ENCODE data around the gene SUCLG2. TPM values are rescaled to one million over a fixed set of nuclear protein-coding genes. Genes with fewer than 3 reads are reported as not detected.

Gene SUCLG2
- total and polyA plus RNA-seq, 2 of the 4 experiments (the other 2 are of a cell fraction), result 26.8 to 34.6 TPM

- Histone ChIP-seq H2BK120ac (ENCODE audit: low read depth, low read length) (no peak overlapping the region), H4K8ac (ENCODE audit: low read depth in 2 of 2, low read length in 2 of 2) (no peak overlapping the region), H4K20me1 (ENCODE audit: insufficient read depth, low read length) (no peaks in the 10 kb centered on the region), H3K9me3 (ENCODE audit: control insufficient read depth, insufficient read depth, low read length) (no peaks in the 10 kb centered on the region), H3K79me1 (ENCODE audit: low read depth in 1 of 2, low read length in 2 of 2) (peaks cover 21 to 47% of the 10 kb centered on the region in 2 experiments), H3K23ac (ENCODE audit: low read depth, low read length) (no peak overlapping the region), H3K18ac (ENCODE audit: low read depth, low read length) (no peak overlapping the region), H2AK9ac (replicated peaks; ENCODE audit: low read depth, low read length, poor library complexity) (no peak overlapping the region), H3K27ac (ENCODE audit: insufficient read depth, low read length) (no peak overlapping the region), H3K56ac (ENCODE audit: extremely low read depth, insufficient read depth, low read length) (no peak overlapping the region), H2AK5ac (ENCODE audit: low read depth, low read length) (no peak overlapping the region), H2AFZ (replicated peaks; ENCODE audit: low read length, poor library complexity) (no peak overlapping the region), H3K14ac (replicated peaks; ENCODE audit: low read depth, low read length) (no peak overlapping the region), H3K4me3 (ENCODE audit: insufficient read depth, low read depth, low read length) (no peak overlapping the region), H2BK20ac (ENCODE audit: low read depth, low read length) (no peak overlapping the region), H3K9ac (ENCODE audit: low read depth, low read length) (no peak overlapping the region), H3K27me3 (ENCODE audit: control insufficient read depth, insufficient read depth, low read length) (no peaks in the 10 kb centered on the region), H3K9me1 (ENCODE audit: insufficient read depth, low read length) (no peaks in the 10 kb centered on the region; the same call in 1 of the 2 replicates), H3K4me2 (ENCODE audit: low read depth, low read length) (no peak overlapping the region), H2BK5ac (ENCODE audit: low read depth, low read length, poor library complexity, severe bottlenecking) (no peak overlapping the region), H3K36me3 (ENCODE audit: control insufficient read depth, insufficient read depth, low read length) (no peaks in the 10 kb centered on the region; the same call in 1 of the 2 replicates), H4K91ac (ENCODE audit: insufficient read depth, low read depth, low read length) (no peak overlapping the region), H2BK15ac (ENCODE audit: low read depth, low read length) (no peak overlapping the region), H4K5ac (ENCODE audit: low read depth, low read length) (no peak overlapping the region), H3K4me1 (ENCODE audit: control insufficient read depth, insufficient read depth, low read length) (no peaks in the 10 kb centered on the region), H3K4ac (ENCODE audit: low read depth, low read length) (no peak overlapping the region)
- ATAC-seq (ENCODE audit: low read depth) (no peak), DNase-seq (no peak)
- dilution Hi-C loops (cut with HindIII; ENCODE audit: low sequenced_read_pairs, unreplicated experiment) (no loop called here), intact Hi-C loops (cut with micrococcal nuclease) (no loop called here), in situ Hi-C loops (cut with MboI; ENCODE audit: low sequenced_read_pairs) (no loop called here)
- ChIA-PET POLR2A (ENCODE audit: unreplicated experiment) (no interaction called here), CTCF (no interaction called here)
- TF ChIP-seq POLR2A (IDR thresholded peaks at IDR 0.05; ENCODE audit: low read depth, low read length) (no peak), NFE2L2 (IDR thresholded peaks at IDR 0.05; ENCODE audit: low read depth, low read length) (no peak), CEBPB (IDR thresholded peaks at IDR 0.05; ENCODE audit: low read depth, low read length) (no peak), MAFK (IDR thresholded peaks at IDR 0.05; ENCODE audit: low read depth, low read length) (no peak), SMC3 (IDR thresholded peaks at IDR 0.05; ENCODE audit: low read depth, low read length) (no peak), MAZ (IDR thresholded peaks at IDR 0.05; ENCODE audit: borderline replicate concordance, low read depth, low read length) (no peak), RCOR1 (IDR thresholded peaks at IDR 0.05; ENCODE audit: insufficient replicate concordance, low read length) (no peak), CTCF (conservative IDR thresholded peaks at IDR 0.05; ENCODE audit: low read depth, low read length) (no peak), BHLHE40 (IDR thresholded peaks at IDR 0.05; ENCODE audit: low read depth, low read length) (no peak), MXI1 (IDR thresholded peaks at IDR 0.05; ENCODE audit: borderline replicate concordance, low read depth, low read length) (no peak), ELK1 (IDR thresholded peaks at IDR 0.05; ENCODE audit: borderline replicate concordance, low read depth, low read length) (no peak), RAD21 (IDR thresholded peaks at IDR 0.05; ENCODE audit: low read length) (no peak), RFX5 (IDR thresholded peaks at IDR 0.05; ENCODE audit: low read depth, low read length) (no peak), FOS (IDR thresholded peaks at IDR 0.05; ENCODE audit: low read depth, low read length) (no peak), CHD1 (IDR thresholded peaks at IDR 0.05; ENCODE audit: low read depth, low read length) (no peak), USF2 (IDR thresholded peaks at IDR 0.05; ENCODE audit: low read depth, low read length) (no peak)
- no TSS peak for BruUV-seq (replicated peaks)
- WGBS, 2 experiments (ENCODE audit: extremely low coverage in 2 of 2, insufficient read length in 1 of 2), result 100% methylated on average over 2 of the region's 2 CpGs; no CpG with 5 or more reads in 1 of the 2 experiments
These were observed 38.4 kb downstream of the SUCLG2 start for GRCh38 chr3:67616046-67616445.

All from IMR-90 (cell line).